DND-41 (cell line): Measurements from ENCODE around the gene SLC12A7.

Source experiments
- ATAC-seq: fragments of 200-7000 bp; cut with Tn5 transposase; 3 replicates; pipeline ENCODE4 v1.9.1; 2021; ENCODE audit warnings: low read depth; ENCODE audit not compliant: insufficient read depth
- DNase-seq: peaks from one replicate; pipeline ENCODE4 v3.0.0-alpha.2; 2020
- H2AFZ ChIP-seq: 2 replicates; pipeline ENCODE4 v1.6.0; 2012; ENCODE audit warnings: low read depth, low read length
- H3K27ac ChIP-seq: 2 replicates; pipeline ENCODE4 v1.5.1; 2012; ENCODE audit warnings: low read length, inconsistent platforms
- H3K27me3 ChIP-seq: fragments of 200-600 bp; sonication (generic); 2 replicates; pipeline ENCODE4 v1.6.0; 2012; ENCODE audit warnings: low read length, mild to moderate bottlenecking, inconsistent platforms; ENCODE audit not compliant: insufficient read depth, poor library complexity
- H3K36me3 ChIP-seq: 2 replicates; pipeline ENCODE4 v1.5.1; 2012; ENCODE audit warnings: low read length, inconsistent platforms; ENCODE audit not compliant: insufficient read depth
- H3K4me1 ChIP-seq: 2 replicates; pipeline ENCODE4 v1.5.1; 2012; ENCODE audit warnings: mild to moderate bottlenecking, low read length; ENCODE audit not compliant: insufficient read depth
- H3K4me2 ChIP-seq: 2 replicates; pipeline ENCODE4 v1.6.0; 2012; ENCODE audit warnings: mild to moderate bottlenecking, moderate library complexity, low read length, inconsistent platforms; ENCODE audit not compliant: insufficient read depth
- H3K4me3 ChIP-seq, 2 experiments: fragments of 200-600 bp in 1 of 2; shearing (Covaris generic) in 1 of 2; 2 replicates each; pipeline ENCODE4 v1.5.1; 2012 to 2016; ENCODE audit warnings: inconsistent platforms in 2 of 2, low read length in 2 of 2, mild to moderate bottlenecking in 2 of 2, low read depth in 1 of 2, moderate library complexity in 1 of 2
- H3K79me2 ChIP-seq: 2 replicates; pipeline ENCODE4 v1.6.0; 2012; ENCODE audit warnings: low read length, inconsistent platforms; ENCODE audit not compliant: insufficient read depth
- H3K9ac ChIP-seq: 2 replicates; pipeline ENCODE4 v1.6.0; 2012; ENCODE audit warnings: low read depth, mild to moderate bottlenecking, inconsistent platforms, low read length, moderate library complexity
- H3K9me3 ChIP-seq: 2 replicates; pipeline ENCODE4 v1.5.1; 2012; ENCODE audit warnings: low read length, moderate library complexity, mild to moderate bottlenecking, inconsistent platforms; ENCODE audit not compliant: insufficient read depth, severe bottlenecking
- H4K20me1 ChIP-seq: 2 replicates; pipeline ENCODE4 v1.6.0; 2012; ENCODE audit warnings: low read length; ENCODE audit not compliant: insufficient read depth
- CTCF ChIP-seq: IDR thresholded peaks from 2 replicates; pipeline ENCODE4 v1.5.1; 2012; ENCODE audit warnings: borderline replicate concordance, low read length, moderate library complexity, mild to moderate bottlenecking; ENCODE audit not compliant: poor library complexity, severe bottlenecking; ENCODE audit errors: extremely low read depth
- EZH2 ChIP-seq: IDR thresholded peaks from 3 replicates; pipeline ENCODE4 v1.6.1; 2012; ENCODE audit warnings: borderline replicate concordance, low read depth, mild to moderate bottlenecking, moderate library complexity, low read length, inconsistent platforms; ENCODE audit not compliant: severe bottlenecking

SLC12A7 gene

DNA sequence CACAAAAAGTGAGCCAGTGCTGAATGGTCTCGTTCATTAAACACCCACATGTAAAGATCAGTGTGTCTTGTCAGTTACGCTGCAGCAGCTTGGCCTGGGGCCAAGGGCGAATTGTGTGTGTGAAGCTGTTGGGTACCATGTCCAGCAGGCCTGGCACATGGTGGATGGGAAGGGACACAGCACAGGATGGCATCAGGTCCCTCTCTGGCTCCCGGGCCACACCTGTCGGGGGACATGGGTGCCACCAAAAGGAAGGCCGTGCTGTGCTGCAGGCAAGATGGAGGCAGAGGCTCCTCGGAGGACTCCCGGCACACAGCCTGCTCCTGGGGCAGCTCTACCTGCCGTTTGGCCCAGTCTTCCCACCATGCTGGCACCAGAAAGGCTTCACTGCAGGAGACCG lies 71.3 kb downstream of the SLC12A7 start:
- no peak overlapping the region for H3K27ac ChIP-seq

GRCh38 chr5:1039706-1040260 lies 72.1 kb downstream of the SLC12A7 start:
- ATAC-seq (no peak), DNase-seq (no peak)
- H3K27me3 ChIP-seq, result no peaks in the 10 kb centered on the region
- H4K20me1 ChIP-seq, result peaks cover under 1% of the 10 kb centered on the region; the same call in 1 of the 2 replicates
- H2AFZ ChIP-seq, result no peak overlapping the region
- peaks cover 50% of the 10 kb centered on the region for H3K36me3 ChIP-seq
- no peak overlapping the region for H3K4me2 ChIP-seq
- peaks cover 14% of the 10 kb centered on the region for H3K9me3 ChIP-seq
- TF ChIP-seq EZH2 (no peak), CTCF (no peak)
- H3K4me1 ChIP-seq, result no peaks in the 10 kb centered on the region
- no peak overlapping the region for H3K4me3 ChIP-seq
- no peak overlapping the region for H3K27ac ChIP-seq
- no peak overlapping the region for H3K9ac ChIP-seq
- H3K79me2 ChIP-seq, result no peaks in the 10 kb centered on the region

More for the DNA sequence above, 71.3 kb downstream of the SLC12A7 start:
- H3K4me1 ChIP-seq, result no peaks in the 10 kb centered on the region
- H4K20me1 ChIP-seq, result no peaks in the 10 kb centered on the region
- no peaks in the 10 kb centered on the region for H3K27me3 ChIP-seq
- no peak for DNase-seq
- H3K9ac ChIP-seq, result no peak overlapping the region
- no peak overlapping the region for H3K4me3 ChIP-seq
- peaks cover 14% of the 10 kb centered on the region for H3K9me3 ChIP-seq
- H2AFZ ChIP-seq, result no peak overlapping the region
- no peak for ATAC-seq
- H3K36me3 ChIP-seq, result peaks cover 42% of the 10 kb centered on the region
- no peak for TF ChIP-seq CTCF
- no peak for TF ChIP-seq EZH2
- H3K79me2 ChIP-seq, result no peaks in the 10 kb centered on the region
- no peak overlapping the region for H3K4me2 ChIP-seq

DNA sequence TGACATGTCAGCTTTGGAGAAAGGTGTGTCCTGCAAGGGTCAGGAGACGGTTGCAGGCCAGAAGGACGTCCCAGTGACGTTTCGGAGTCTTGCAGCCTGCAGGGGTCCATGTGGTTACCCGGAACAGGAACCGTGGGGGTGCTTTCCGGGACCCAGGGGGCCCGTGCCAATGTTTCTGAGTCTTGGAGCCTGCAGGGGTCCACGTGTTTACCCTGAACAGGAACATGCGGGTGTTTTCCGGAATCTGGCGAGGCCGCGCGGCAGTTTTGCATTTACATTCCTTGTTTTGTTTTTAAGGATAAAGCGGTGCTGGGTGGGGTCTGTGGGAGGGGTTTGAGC lies 72.7 kb downstream of the SLC12A7 start:
- no peak for TF ChIP-seq EZH2
- TF ChIP-seq CTCF, result no peak
- H3K27ac ChIP-seq, result no peak overlapping the region
- no peak overlapping the region for H3K9ac ChIP-seq
- peaks cover 14% of the 10 kb centered on the region for H3K9me3 ChIP-seq
- no peaks in the 10 kb centered on the region for H3K79me2 ChIP-seq
- H3K27me3 ChIP-seq, result no peaks in the 10 kb centered on the region
- no peak overlapping the region for H3K4me2 ChIP-seq
- peaks cover 6% of the 10 kb centered on the region for H4K20me1 ChIP-seq
- DNase-seq (no peak), ATAC-seq (no peak)
- peaks cover 56% of the 10 kb centered on the region for H3K36me3 ChIP-seq
- no peaks in the 10 kb centered on the region for H3K4me1 ChIP-seq
- no peak overlapping the region for H3K4me3 ChIP-seq
- H2AFZ ChIP-seq, result no peak overlapping the region
